ENCODE results near the gene CYTH2. TPM values are rescaled to one million over a fixed set of nuclear protein-coding genes. Genes with fewer than 3 reads are reported as not detected.
A peak's percentile ranks its signal among the peaks of the same experiment; 100 is the strongest.

Gene CYTH2, protein sequence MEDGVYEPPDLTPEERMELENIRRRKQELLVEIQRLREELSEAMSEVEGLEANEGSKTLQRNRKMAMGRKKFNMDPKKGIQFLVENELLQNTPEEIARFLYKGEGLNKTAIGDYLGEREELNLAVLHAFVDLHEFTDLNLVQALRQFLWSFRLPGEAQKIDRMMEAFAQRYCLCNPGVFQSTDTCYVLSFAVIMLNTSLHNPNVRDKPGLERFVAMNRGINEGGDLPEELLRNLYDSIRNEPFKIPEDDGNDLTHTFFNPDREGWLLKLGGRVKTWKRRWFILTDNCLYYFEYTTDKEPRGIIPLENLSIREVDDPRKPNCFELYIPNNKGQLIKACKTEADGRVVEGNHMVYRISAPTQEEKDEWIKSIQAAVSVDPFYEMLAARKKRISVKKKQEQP
- 10 to 100 TPM; 36.5 to 50.2 (median 40.7) TPM for polyA plus RNA-seq

DNA sequence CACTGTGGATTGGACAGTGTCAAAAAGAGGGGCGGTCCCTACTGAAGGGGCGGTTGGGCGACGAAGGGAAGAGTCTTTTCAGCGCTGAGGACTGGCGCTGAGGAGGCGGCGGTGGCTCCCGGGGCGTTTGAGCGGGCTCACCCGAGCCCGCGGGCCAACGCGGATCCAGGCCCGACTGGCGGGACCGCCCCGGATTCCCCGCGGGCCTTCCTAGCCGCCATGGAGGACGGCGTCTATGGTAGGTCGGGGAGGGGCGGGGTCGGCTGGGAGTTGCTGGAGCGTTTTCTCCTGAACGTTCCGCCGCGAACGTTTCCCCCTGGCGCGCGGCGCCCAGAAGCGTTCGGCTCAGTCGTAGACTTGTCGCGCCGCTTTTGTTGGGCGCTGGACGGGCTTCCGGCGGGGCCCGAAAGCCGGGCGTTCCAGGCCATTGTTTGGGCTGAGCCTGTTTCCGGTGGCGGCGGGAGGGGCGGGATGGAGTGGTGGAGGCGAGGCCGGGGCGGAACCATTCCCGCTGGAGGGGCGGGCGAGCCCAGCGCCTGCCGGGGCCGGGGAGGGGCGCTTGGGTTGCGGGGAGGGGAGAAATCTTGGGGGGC, at the start of gene CYTH2:
TSS of gene CYTH2 (plus strand) at position 81 of the 593 bp plus-strand sequence. CDS start at position 220, 139 bp downstream.
- WGBS, 3 donors, result 0 to 1% (median 1%) methylated on average over 54 to 66 of the region's 66 CpGs
- H3K27ac ChIP-seq (ENCODE audit: low read depth, low read length), result peak within 1 kb of the TSS; percentile 13

DNA sequence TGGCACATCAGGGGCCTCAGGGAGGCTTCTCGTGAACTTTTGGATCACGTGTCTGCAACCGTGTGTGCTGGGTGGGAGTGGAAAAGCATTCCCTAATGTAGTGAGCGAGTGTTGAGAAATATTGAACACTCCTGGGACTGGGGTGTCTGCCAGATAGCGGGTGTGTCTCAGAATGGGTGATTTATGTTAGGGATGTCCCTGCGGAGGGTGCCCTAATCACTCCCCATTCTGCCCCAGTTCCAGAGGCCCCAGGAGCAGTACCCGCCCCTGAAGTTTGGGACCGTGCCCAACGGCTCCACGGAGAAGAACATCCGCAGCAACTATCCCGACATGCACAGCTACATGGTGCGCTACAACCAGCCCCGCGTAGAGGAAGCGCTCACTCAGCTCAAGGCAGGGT, 47.6 kb upstream of the CYTH2 start:
- no peak overlapping the region for H3K27ac ChIP-seq (ENCODE audit: low read depth, low read length)
- 51 to 71% (median 63%) methylated on average over 16 of the region's 16 CpGs for WGBS, 3 donors

DNA sequence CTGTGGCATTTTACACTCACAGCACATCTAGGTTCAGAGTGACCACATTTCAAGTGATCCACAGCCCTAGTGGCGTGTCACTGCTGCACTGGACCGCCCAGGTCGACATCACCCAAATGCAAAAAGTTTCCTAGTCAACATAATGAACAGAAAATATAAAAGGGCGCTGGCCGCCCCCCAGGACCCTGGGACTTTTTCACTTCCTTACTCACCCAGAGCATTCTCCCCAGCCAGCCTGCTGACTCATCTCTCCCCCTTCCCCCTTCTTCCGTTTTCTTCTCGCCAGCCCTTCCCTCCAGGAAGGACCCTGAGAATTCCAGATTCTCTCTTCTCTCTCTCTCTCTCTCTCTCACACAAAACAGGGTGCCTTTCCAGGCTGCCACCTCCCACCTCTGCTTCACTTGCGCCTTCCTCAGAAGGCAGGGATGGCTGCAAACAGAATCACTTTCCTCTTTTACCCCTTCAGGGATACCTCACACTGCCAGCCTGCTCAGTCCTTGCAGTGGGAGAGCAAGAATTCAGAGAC, 44.4 kb upstream of the CYTH2 start:
- 16 to 46% (median 21%) methylated on average over 8 of the region's 8 CpGs for WGBS, 3 donors
- no peak overlapping the region for H3K27ac ChIP-seq (ENCODE audit: low read depth, low read length)

DNA sequence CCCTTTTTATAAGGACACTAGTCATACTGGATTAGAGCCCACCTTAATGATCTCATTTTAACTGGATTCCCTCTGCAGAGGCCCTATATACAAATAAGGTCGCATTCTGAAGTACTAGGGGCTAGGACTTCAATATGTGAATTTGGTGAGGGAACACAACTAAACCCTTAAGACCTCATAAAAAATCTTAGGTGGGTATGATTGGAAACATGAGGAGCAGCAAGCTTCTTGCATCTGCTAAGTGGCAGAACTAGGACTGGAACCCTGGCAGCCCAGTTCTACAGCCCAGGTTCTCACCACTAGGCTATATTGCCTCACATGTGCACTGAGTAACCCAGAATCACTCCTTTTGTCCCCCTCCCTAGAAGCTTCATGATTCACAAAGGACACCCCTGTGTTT, 40.5 kb upstream of the CYTH2 start:
- no peak overlapping the region for H3K27ac ChIP-seq (ENCODE audit: low read depth, low read length)
- 89 to 96% (median 91%) methylated on average over 1 of the region's 1 CpG for WGBS, 3 donors

DNA sequence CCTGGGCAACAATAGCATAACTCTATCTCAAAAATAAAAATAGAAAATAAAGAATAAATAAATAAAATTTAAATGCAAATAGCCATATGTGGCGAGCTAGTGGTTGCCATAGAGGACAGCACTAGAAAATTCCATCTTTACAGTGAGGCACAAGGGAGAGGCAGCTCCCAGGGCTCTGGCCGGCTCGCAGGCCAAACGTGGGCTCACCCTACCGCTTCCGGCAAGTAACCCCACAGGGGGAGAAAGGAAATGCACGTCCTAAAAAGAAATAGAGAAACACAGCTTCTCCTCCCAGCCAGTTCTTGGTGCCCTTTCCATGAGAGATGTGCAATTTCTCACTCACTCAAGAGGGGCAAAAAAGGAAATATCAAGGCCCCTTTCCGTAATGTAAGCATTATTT, 35.8 kb upstream of the CYTH2 start:
- WGBS, 3 donors, result 65 to 78% (median 73%) methylated on average over 8 of the region's 8 CpGs
- H3K27ac ChIP-seq (ENCODE audit: low read depth, low read length), result no peak overlapping the region

DNA sequence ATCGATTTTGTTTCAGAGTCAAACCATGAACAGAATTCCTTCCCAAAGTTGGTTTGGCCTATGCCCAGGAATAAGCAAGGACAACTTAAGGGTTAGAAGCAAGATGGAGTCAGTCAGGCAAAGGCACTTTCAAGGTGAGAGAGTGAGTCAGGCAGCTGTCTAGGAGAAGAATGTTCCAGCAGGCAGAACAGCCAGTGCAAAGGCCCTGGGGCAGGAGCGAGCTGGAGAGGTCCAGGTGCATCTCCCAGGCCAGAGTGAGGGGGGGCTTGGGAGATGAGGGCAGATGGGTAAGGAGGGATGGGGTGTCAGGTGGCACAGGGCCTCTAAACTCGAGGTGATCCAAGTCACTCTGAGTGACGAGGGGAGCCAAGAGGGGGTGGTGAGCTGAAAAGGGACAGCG, 32.6 kb upstream of the CYTH2 start:
- WGBS, 3 donors, result 88 to 91% (median 90%) methylated on average over 5 of the region's 5 CpGs
- H3K27ac ChIP-seq (ENCODE audit: low read depth, low read length), result no peak overlapping the region

DNA sequence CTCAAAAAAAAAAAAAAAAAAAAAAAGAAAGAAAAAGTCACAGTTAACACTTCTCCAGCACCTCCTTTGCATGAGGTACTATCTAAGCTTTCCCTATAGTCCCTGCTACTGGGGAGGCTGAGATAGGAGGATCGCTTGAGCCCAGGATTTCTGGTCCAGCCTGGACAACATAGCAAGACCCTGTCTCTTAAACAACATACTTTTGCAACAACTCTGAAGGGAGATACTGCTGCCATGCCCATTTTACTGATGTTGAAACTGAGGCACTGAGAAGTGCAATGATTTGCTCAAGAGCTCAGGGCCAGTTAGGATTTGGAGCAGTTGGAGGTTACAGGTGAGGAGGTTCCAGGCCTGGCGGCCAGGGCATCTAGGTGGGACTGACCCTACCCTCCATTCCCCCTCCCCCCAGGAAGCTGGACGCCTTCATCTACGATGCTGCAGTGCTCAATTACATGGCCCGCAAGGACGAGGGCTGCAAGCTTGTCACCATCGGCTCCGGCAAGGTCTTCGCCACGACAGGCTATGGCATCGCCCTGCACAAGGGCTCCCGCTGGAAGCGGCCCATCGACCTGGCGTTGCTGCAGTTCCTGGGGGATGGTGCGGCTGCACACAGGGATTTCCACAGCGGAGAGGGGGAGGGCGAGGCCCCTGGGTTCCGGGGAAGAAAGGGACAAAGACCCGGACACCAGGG, 27.7 kb upstream of the CYTH2 start:
- 94 to 96% (median 94%) methylated on average over 20 of the region's 20 CpGs for WGBS, 3 donors
- no peak overlapping the region for H3K27ac ChIP-seq (ENCODE audit: low read depth, low read length)

DNA sequence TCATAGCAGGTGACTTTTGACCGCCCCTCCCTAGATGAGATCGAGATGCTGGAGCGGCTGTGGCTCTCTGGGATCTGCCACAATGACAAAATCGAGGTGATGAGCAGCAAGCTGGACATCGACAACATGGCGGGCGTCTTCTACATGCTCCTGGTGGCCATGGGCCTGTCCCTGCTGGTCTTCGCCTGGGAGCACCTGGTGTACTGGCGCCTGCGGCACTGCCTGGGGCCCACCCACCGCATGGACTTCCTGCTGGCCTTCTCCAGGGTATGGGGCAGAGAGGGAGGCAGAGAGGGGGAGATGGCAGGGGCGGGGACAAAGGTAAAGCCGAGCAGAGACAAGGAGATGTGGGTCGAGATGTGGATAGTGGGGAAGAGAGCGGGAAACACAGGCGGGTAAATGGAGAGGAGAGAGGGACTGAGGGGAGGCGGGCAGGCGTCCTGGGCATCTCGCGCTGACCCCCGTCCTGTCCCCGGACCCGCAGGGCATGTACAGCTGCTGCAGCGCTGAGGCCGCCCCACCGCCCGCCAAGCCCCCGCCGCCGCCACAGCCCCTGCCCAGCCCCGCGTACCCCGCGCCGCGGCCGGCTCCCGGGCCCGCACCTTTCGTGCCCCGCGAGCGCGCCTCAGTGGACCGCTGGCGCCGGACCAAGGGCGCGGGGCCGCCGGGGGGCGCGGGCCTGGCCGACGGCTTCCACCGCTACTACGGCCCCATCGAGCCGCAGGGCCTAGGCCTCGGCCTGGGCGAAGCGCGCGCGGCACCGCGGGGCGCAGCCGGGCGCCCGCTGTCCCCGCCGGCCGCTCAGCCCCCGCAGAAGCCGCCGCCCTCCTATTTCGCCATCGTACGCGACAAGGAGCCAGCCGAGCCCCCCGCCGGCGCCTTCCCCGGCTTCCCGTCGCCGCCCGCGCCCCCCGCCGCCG, 26.8 kb upstream of the CYTH2 start:
- no peak overlapping the region for H3K27ac ChIP-seq (ENCODE audit: low read depth, low read length)
- 34 to 47% (median 45%) methylated on average over 54 to 94 of the region's 94 CpGs for WGBS, 3 donors

DNA sequence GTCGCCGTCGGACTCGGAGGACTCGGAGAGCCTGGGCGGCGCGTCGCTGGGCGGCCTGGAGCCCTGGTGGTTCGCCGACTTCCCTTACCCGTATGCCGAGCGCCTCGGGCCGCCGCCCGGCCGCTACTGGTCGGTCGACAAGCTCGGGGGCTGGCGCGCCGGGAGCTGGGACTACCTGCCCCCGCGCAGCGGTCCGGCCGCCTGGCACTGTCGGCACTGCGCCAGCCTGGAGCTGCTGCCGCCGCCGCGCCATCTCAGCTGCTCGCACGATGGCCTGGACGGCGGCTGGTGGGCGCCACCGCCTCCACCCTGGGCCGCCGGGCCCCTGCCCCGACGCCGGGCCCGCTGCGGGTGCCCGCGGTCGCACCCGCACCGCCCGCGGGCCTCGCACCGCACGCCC, 25.9 kb upstream of the CYTH2 start:
- H3K27ac ChIP-seq (ENCODE audit: low read depth, low read length), result no peak overlapping the region
- WGBS, 3 donors, result 6 to 12% (median 8%) methylated on average over 34 to 60 of the region's 60 CpGs

DNA sequence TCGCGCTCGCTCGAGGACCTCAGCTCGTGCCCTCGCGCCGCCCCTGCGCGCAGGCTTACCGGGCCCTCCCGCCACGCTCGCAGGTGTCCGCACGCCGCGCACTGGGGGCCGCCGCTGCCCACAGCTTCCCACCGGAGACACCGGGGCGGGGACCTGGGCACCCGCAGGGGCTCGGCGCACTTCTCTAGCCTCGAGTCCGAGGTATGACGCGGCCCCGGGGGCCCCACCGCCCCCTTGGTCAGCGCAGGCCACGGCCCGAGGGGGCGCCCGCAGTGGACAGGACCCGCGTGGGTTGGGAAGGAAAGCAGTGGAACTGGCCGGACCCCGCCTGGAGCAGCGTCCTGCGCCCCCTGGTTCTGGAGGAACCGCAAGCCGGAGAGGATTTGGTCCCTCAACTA, 25.4 kb upstream of the CYTH2 start:
- 13 to 24% (median 18%) methylated on average over 41 to 45 of the region's 45 CpGs for WGBS, 3 donors
- no peak overlapping the region for H3K27ac ChIP-seq (ENCODE audit: low read depth, low read length)

DNA sequence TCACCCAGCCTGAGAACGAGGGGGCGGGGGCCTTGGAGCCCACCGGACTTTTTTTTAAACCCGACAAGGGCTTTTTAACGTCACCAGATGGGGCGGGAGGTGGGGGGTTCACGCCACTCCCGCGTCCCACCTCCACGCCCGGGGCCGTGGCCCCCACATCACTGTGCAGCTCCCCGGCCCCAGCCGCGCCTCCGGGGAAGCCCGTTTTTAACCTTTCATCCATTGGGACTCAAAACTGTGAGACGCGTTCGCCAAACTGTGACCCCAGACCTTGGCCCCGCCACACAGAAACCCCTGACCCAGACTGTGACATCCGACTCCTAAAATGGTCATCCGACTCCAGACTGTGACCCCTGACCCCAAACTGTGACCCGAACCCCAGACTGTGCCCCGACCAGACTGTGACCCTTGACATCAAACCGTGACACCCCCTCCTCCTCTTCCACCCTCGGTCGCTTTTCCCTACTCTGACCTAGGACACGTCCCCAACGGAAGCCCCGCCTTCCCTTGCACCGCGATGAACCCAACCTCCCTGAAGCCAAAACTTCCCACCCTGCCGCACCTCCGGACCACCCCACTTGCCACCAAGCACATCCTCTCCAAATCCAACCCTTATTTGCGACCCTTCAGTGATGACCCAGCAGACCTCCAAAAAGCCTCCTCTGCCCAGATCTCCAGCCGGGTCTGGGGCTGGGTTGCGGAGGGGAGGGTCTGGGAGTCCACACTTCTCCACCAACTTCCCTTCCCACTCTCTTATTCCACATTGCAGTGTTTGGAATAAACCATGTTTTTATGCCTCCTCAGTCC, 24.8 kb upstream of the CYTH2 start:
- H3K27ac ChIP-seq (ENCODE audit: low read depth, low read length), result no peak overlapping the region
- 16 to 18% (median 18%) methylated on average over 38 of the region's 38 CpGs for WGBS, 3 donors

DNA sequence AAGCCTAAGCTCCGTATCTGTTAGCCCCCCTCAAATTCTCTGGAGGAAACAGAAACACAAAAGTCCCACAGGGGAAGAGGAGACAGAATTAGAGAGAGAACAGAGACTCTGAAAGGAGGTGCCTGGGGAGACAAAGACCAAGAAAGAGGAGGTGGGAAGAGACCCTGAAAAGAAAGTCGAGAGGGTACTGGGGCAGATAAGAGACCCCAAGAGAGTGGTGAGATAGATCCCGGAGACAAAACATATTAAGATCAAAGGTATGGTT, 24.3 kb upstream of the CYTH2 start:
- WGBS, 3 donors, result 28 to 33% (median 30%) methylated on average over 3 of the region's 3 CpGs

DNA sequence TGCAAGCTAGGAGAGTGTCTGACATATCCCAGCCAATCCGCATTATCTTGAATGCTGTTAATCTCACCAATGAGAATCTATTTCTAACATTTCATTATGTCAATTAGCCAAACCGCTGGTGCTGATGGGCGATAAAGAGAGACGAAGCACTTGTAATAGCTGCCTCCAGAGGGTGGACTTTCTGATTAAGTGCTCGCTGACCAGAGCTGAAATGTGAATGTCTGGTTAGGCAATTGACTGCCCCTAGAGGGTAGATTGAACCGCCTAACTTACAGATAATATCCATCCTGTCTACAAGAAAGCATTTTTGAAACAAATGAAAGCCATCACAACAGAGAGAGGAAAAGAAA, 23.9 kb upstream of the CYTH2 start:
- no peak overlapping the region for H3K27ac ChIP-seq (ENCODE audit: low read depth, low read length)
- WGBS, 3 donors, result 2 to 9% (median 8%) methylated on average over 6 of the region's 6 CpGs

More for the DNA sequence above, 24.3 kb upstream of the CYTH2 start:
- H3K27ac ChIP-seq (ENCODE audit: low read depth, low read length), result no peak overlapping the region

DNA sequence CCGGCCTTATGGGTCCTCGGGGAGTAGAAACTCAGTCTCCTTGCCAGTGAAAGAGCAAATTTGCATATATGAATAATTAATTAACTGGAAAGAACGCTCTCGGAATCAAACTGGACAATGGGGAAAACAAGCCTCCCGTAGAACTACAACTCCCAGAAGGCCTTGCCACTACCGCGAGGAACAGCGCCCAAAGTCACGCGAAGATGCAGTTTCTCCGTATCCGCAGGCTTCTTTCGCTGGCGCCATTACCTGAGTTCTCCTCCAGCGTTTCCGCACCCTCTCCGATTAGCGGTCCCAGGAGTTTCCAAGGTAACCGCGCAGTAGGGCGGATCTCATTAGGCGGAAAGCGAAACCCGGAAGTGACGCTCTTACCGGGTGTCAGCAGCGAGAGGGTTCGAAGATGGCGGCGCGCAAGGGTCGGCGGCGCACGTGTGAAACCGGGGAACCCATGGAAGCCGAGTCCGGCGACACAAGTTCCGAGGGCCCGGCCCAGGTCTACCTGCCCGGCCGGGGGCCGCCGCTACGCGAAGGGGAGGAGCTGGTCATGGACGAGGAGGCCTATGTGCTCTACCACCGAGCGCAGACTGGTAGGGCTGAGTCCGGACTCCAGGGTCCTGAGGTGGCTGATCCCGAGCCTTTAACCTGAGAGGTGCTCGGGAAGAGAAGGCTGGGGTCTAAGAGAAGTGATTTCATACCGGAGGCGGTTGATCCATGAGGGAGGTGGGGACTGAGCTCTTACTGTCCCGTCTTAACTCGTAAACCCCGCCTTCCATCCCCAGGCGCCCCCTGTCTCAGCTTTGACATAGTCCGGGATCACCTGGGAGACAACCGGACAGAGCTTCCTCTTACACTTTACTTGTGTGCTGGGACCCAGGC, 23.3 kb upstream of the CYTH2 start, which contains the start of gene GRWD1:
TSS of gene GRWD1 (plus strand) at position 378 of the 876 bp plus-strand sequence. CDS start at position 401, 23 bp downstream.
- H3K27ac ChIP-seq (ENCODE audit: low read depth, low read length), result peak within 1 kb of the TSS; percentile 76
- 0% methylated on average over 59 to 61 of the region's 61 CpGs for WGBS, 3 donors

DNA sequence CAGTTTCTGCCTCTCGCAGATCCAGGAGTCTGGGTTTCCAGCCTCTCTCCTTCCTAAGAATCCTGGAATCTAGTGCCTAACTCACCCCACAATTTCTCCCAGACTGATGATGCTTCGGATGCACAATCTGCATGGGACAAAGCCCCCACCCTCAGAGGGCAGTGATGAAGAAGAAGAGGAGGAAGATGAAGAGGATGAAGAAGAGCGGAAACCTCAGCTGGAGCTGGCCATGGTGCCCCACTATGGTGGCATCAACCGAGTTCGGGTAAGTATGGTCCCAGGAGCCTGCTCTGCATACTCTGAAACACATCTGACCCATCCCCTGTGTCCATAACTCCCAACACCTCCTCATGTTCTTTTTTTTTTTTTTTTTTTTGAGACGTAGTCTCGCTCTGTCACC, 22.6 kb upstream of the CYTH2 start:
- H3K27ac ChIP-seq (ENCODE audit: low read depth, low read length), result no peak overlapping the region
- 74 to 81% (median 79%) methylated on average over 6 of the region's 7 CpGs for WGBS, 3 donors

DNA sequence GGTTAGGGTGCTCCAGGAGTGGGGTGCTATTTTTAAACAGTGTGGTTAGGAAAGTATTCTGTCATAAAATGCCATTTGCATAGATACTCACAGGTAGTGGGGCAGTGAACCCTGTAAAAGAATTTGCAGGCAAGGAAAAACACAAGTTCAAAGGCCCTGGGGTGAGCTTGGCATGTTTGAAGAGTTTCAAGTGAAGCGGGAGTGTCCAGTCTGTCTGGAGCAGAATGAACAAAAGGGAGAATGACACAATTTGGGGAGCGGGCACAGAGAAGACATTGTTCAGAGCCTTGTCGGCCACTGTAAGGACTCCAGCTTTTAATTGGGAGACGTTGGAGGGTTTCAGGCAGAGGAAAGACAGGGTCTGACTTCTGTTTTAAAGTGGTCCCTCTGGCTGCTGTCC, 20.6 kb upstream of the CYTH2 start:
- H3K27ac ChIP-seq (ENCODE audit: low read depth, low read length), result no peak overlapping the region
- WGBS, 3 donors, result 93 to 95% (median 95%) methylated on average over 4 of the region's 4 CpGs

DNA sequence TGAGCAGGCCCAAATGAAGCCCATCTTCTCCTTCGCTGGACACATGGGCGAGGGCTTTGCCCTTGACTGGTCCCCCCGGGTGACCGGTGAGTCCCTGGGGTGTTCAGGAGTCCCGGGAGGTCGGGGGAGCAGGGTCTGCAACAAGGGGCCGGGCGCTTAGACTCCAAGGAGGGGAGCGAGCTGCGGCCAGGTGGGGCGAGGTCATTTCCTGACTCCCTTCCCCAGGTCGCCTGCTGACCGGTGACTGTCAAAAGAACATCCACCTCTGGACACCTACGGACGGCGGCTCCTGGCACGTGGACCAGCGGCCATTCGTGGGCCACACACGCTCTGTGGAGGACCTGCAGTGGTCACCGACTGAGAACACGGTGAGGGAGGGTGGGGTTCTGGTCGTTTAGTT, 18.7 kb upstream of the CYTH2 start:
- WGBS, 3 donors, result 92 to 93% (median 92%) methylated on average over 23 of the region's 23 CpGs
- H3K27ac ChIP-seq (ENCODE audit: low read depth, low read length), result no peak overlapping the region
